Panc1 (cell line): ENCODE results near the gene ASIP. TPM values are rescaled to one million over a fixed set of nuclear protein-coding genes. Genes with fewer than 3 reads are reported as not detected.

Experiments
- ATAC-seq: fragments of 200-7000 bp; cut with Tn5 transposase; 2 replicates; pipeline ENCODE4 v1.9.1; 2020; ENCODE audit warnings: mild to moderate bottlenecking, moderate library complexity
- BruUV-seq: library from RNA; stranded (reverse); fragments of 400-500 nt; replicated peaks from 2 replicates; lab custom pipeline; 2021; lab: Mats Ljungman, UMichigan
- CTCF ChIA-PET: fragments of 300-600 bp; sonication (Branson Sonifier 250); formaldehyde crosslinking; loops from one replicate; lab custom pipeline; 2022; ENCODE audit warnings: antibody characterized with exemption; lab: Charles Lee
- POLR2A ChIA-PET: fragments of 300-600 bp; sonication (Branson Sonifier 250); formaldehyde crosslinking; loops from one replicate; lab custom pipeline; 2022; ENCODE audit warnings: antibody characterized with exemption; lab: Charles Lee
- DNase-seq: peaks from one replicate; pipeline ENCODE4 v3.0.0-alpha.2; 2010; ENCODE audit warnings: low read depth, low spot score
- H3K27ac ChIP-seq: 2 replicates; pipeline ENCODE4 v1.5.1; 2011; ENCODE audit warnings: mild to moderate bottlenecking, low read length, inconsistent platforms
- H3K27me3 ChIP-seq: fragments of 200-500 bp; sonication (Bioruptor generic); 2 replicates; pipeline ENCODE4 v1.6.0; 2014; ENCODE audit warnings: low read length, inconsistent platforms; ENCODE audit not compliant: control insufficient read depth, insufficient read depth
- H3K36me3 ChIP-seq: fragments of 200-500 bp; sonication (Bioruptor generic); 2 replicates; pipeline ENCODE4 v1.5.1; 2014; ENCODE audit warnings: inconsistent platforms, mild to moderate bottlenecking, low read length, moderate library complexity; ENCODE audit not compliant: control insufficient read depth, insufficient read depth
- H3K4me1 ChIP-seq: 2 replicates; pipeline ENCODE4 v1.5.1; 2011; ENCODE audit warnings: inconsistent platforms, mild to moderate bottlenecking, low read length, moderate library complexity; ENCODE audit not compliant: control insufficient read depth, insufficient read depth
- H3K4me3 ChIP-seq, 2 experiments: 2 replicates each; pipeline ENCODE4 v1.5.1; 2011 to 2012; ENCODE audit warnings: low read depth in 2 of 2, low read length in 2 of 2, mild to moderate bottlenecking in 2 of 2, inconsistent platforms in 1 of 2, moderate library complexity in 1 of 2
- H3K9me3 ChIP-seq: fragments of 200-500 bp; sonication (Bioruptor generic); 2 replicates; pipeline ENCODE4 v1.5.1; 2014; ENCODE audit warnings: low read depth, mild to moderate bottlenecking, inconsistent platforms, low read length, moderate library complexity; ENCODE audit not compliant: control insufficient read depth, insufficient read depth
- CTCF ChIP-seq: fragments of 450-650 bp; IDR thresholded peaks from 2 replicates; pipeline ENCODE4 v1.5.1; 2017; ENCODE audit warnings: mild to moderate bottlenecking
- POLR2AphosphoS5 ChIP-seq: IDR thresholded peaks from 2 replicates; pipeline ENCODE4 v1.6.1; 2012; ENCODE audit warnings: mild to moderate bottlenecking, low read depth, low read length, moderate library complexity
- REST ChIP-seq, 2 experiments: IDR thresholded peaks; 2 replicates each; pipeline ENCODE4 v1.6.1; 2011 to 2012; ENCODE audit warnings: low read depth in 2 of 2, control low read depth in 1 of 2, low read length in 1 of 2, mild to moderate bottlenecking in 1 of 2, moderate library complexity in 1 of 2; ENCODE audit not compliant: insufficient read depth in 1 of 2
- SIN3A ChIP-seq: IDR thresholded peaks from 2 replicates; pipeline ENCODE4 v1.6.1; 2012; ENCODE audit warnings: low read depth, mild to moderate bottlenecking, low read length, moderate library complexity, borderline replicate concordance; ENCODE audit not compliant: insufficient read depth
- TCF7L2 ChIP-seq: IDR thresholded peaks from 2 replicates; pipeline ENCODE4 v1.6.1; 2011; ENCODE audit warnings: mild to moderate bottlenecking, low read depth, low read length, inconsistent platforms
- in situ Hi-C: cut with HindIII; loops from 2 replicates; pipeline ENCODE4 v1.10.0; 2016; ENCODE audit warnings: low sequenced_read_pairs, low pct_unique_long_range_greater_than_20kb
- intact Hi-C: fragments of 100-400 bp; cut with micrococcal nuclease; formaldehyde crosslinking; loops from one replicate; pipeline ENCODE4 v1.10.0; 2022; ENCODE audit not compliant: unreplicated experiment
- total RNA-seq: library from RNA; stranded (reverse); gene quantifications from one replicate; pipeline ENCODE4 v1.2.1, GENCODE V29; 2021; ENCODE audit not compliant: unreplicated experiment

ASIP gene
- total RNA-seq, 1 experiment from 2014 or later: not detected

- in situ Hi-C loops (no loop called here), intact Hi-C loops (loop anchor here (10.0 kb wide), 1 partner anchor 106 kb away; the partner anchor contains the start of gene AHCY)
- CTCF ChIA-PET: no interaction called here
- H3K4me1 ChIP-seq: no peaks in the 10 kb centered on the region
- DNase-seq: no peak
- no peaks in the 10 kb centered on the region for H3K36me3 ChIP-seq
- H3K27ac ChIP-seq: no peak overlapping the region
- H3K9me3 ChIP-seq: no peaks in the 10 kb centered on the region
- no peak overlapping the region for H3K4me3 ChIP-seq
- no TSS peak for BruUV-seq
- POLR2A ChIA-PET: no interaction called here
- TF ChIP-seq POLR2AphosphoS5 (no peak), TCF7L2 (no peak), SIN3A (no peak), CTCF (no peak), REST (IDR thresholded peaks at IDR 0.05; ENCODE audit: insufficient read depth in 1 of 2, low read depth in 2 of 2, low read length in 1 of 2) (no peak)
- peaks cover 19% of the 10 kb centered on the region; the same call in 1 of the 2 replicates for H3K27me3 ChIP-seq
- no peak for ATAC-seq
Measured at GRCh38 chr20:34199183-34199582, 42.0 kb upstream of the ASIP start.

- no peaks in the 10 kb centered on the region for H3K4me1 ChIP-seq
- ATAC-seq (no peak), DNase-seq (no peak)
- H3K27ac ChIP-seq: no peak overlapping the region
- BruUV-seq: no TSS peak
- POLR2A ChIA-PET: no interaction called here
- CTCF ChIA-PET: no interaction called here
- H3K9me3 ChIP-seq: no peaks in the 10 kb centered on the region
- intact Hi-C loops: no loop called here
- in situ Hi-C loops: no loop called here
- TF ChIP-seq REST (IDR thresholded peaks at IDR 0.05; ENCODE audit: insufficient read depth in 1 of 2, low read depth in 2 of 2, low read length in 1 of 2) (no peak), CTCF (no peak), TCF7L2 (no peak), POLR2AphosphoS5 (no peak)
- no peaks in the 10 kb centered on the region for H3K36me3 ChIP-seq
- H3K4me3 ChIP-seq: no peak overlapping the region
- peaks cover 19% of the 10 kb centered on the region; the same call in 1 of the 2 replicates for H3K27me3 ChIP-seq
Measured at GRCh38 chr20:34200023-34200422, 41.2 kb upstream of the ASIP start.
